IPS-15b (cell line): ENCODE measurements around the gene CNIH4.

Source experiments
- H3K27me3 ChIP-seq: one replicate; pipeline ENCODE4 v1.6.1; 2013; ENCODE audit warnings: low read length; ENCODE audit not compliant: control insufficient read depth, insufficient read depth
- H3K36me3 ChIP-seq: one replicate; pipeline ENCODE4 v1.6.1; 2013; ENCODE audit warnings: low read length; ENCODE audit not compliant: control insufficient read depth, insufficient read depth
- H3K4me1 ChIP-seq: one replicate; pipeline ENCODE4 v1.6.1; 2013; ENCODE audit warnings: mild to moderate bottlenecking, low read length; ENCODE audit not compliant: control insufficient read depth, insufficient read depth
- H3K4me3 ChIP-seq: one replicate; pipeline ENCODE4 v1.5.1; 2013; ENCODE audit warnings: low read depth, low read length
- H3K9ac ChIP-seq: one replicate; pipeline ENCODE4 v1.6.1; 2013; ENCODE audit warnings: low read depth, mild to moderate bottlenecking, low read length
- H3K9me3 ChIP-seq: one replicate; pipeline ENCODE4 v1.6.1; 2013; ENCODE audit warnings: mild to moderate bottlenecking, low read length; ENCODE audit not compliant: control insufficient read depth, insufficient read depth

CNIH4 gene

GRCh38 chr1:224353975-224354925 lies 2.4 kb upstream of the CNIH4 start:
- H3K9ac ChIP-seq, result no peak overlapping the region
- H3K27me3 ChIP-seq, result no peaks in the 10 kb centered on the region
- peaks cover 3% of the 10 kb centered on the region for H3K9me3 ChIP-seq
- peaks cover 6% of the 10 kb centered on the region for H3K4me1 ChIP-seq
- no peaks in the 10 kb centered on the region for H3K36me3 ChIP-seq
- no peak overlapping the region for H3K4me3 ChIP-seq

- H3K4me3 ChIP-seq, result peak overlapping the region; percentile 73
- H3K9ac ChIP-seq, result peak overlapping the region; percentile 71
- no peaks in the 10 kb centered on the region for H3K27me3 ChIP-seq
- peaks cover 6% of the 10 kb centered on the region for H3K4me1 ChIP-seq
- no peaks in the 10 kb centered on the region for H3K36me3 ChIP-seq
- no peaks in the 10 kb centered on the region for H3K9me3 ChIP-seq
Measured at GRCh38 chr1:224357626-224358124, 996 bp downstream of the CNIH4 start.

GRCh38 chr1:224358237-224358636 lies 1.6 kb downstream of the CNIH4 start:
- peak overlapping the region; percentile 62 for H3K9ac ChIP-seq
- H3K36me3 ChIP-seq, result no peaks in the 10 kb centered on the region
- no peaks in the 10 kb centered on the region for H3K27me3 ChIP-seq
- no peaks in the 10 kb centered on the region for H3K9me3 ChIP-seq
- H3K4me1 ChIP-seq, result peaks cover 6% of the 10 kb centered on the region
- H3K4me3 ChIP-seq, result peak overlapping the region; percentile 73

GRCh38 chr1:224359207-224359606 lies 2.5 kb downstream of the CNIH4 start:
- no peaks in the 10 kb centered on the region for H3K36me3 ChIP-seq
- H3K4me3 ChIP-seq, result no peak overlapping the region
- H3K27me3 ChIP-seq, result no peaks in the 10 kb centered on the region
- no peak overlapping the region for H3K9ac ChIP-seq
- H3K4me1 ChIP-seq, result peaks cover 6% of the 10 kb centered on the region
- H3K9me3 ChIP-seq, result no peaks in the 10 kb centered on the region

DNA sequence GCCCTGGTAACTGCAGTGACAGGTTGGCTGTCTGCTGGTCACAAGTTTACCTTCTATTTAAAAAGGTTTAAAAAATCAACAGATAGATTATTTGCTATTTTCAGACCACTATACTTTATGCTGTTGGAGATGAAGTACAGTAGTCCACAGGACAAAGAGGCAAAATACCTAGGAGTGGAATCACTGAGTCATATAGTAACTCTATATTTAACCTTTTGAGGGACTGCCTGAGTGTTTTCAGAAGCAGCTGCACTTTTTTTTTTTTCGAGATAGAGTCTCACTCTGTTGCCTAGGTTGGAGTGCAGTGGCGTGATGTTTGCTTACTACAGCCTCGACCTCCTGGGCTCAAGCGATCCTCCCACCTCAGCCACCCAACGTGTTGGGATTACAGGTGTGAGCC lies 11.7 kb downstream of the CNIH4 start:
- no peaks in the 10 kb centered on the region for H3K4me1 ChIP-seq
- peaks cover 31% of the 10 kb centered on the region for H3K36me3 ChIP-seq

GRCh38 chr1:224373008-224373590 lies 16.4 kb downstream of the CNIH4 start:
- Histone ChIP-seq H3K4me3 (no peak overlapping the region), H3K9me3 (no peaks in the 10 kb centered on the region), H3K36me3 (peaks cover 34% of the 10 kb centered on the region), H3K27me3 (no peaks in the 10 kb centered on the region), H3K4me1 (no peaks in the 10 kb centered on the region), H3K9ac (no peak overlapping the region)

More for the DNA sequence above, 11.7 kb downstream of the CNIH4 start:
- Histone ChIP-seq H3K9ac (no peak overlapping the region), H3K27me3 (no peaks in the 10 kb centered on the region), H3K9me3 (no peaks in the 10 kb centered on the region), H3K4me3 (no peak overlapping the region)

- no peaks in the 10 kb centered on the region for H3K4me1 ChIP-seq
- H3K36me3 ChIP-seq, result peaks cover 27% of the 10 kb centered on the region
- H3K9me3 ChIP-seq, result no peaks in the 10 kb centered on the region
- no peak overlapping the region for H3K4me3 ChIP-seq
- H3K9ac ChIP-seq, result no peak overlapping the region
- H3K27me3 ChIP-seq, result no peaks in the 10 kb centered on the region
Measured at GRCh38 chr1:224375059-224375458, 18.4 kb downstream of the CNIH4 start.

GRCh38 chr1:224377676-224378006 lies 21.0 kb downstream of the CNIH4 start:
- no peaks in the 10 kb centered on the region for H3K4me1 ChIP-seq
- no peaks in the 10 kb centered on the region for H3K9me3 ChIP-seq
- no peak overlapping the region for H3K4me3 ChIP-seq
- peaks cover 19% of the 10 kb centered on the region for H3K36me3 ChIP-seq
- H3K27me3 ChIP-seq, result no peaks in the 10 kb centered on the region
- no peak overlapping the region for H3K9ac ChIP-seq

GRCh38 chr1:224378855-224379631 lies 22.4 kb downstream of the CNIH4 start:
- peaks cover 13% of the 10 kb centered on the region for H3K36me3 ChIP-seq
- H3K9me3 ChIP-seq, result no peaks in the 10 kb centered on the region
- no peak overlapping the region for H3K9ac ChIP-seq
- H3K4me1 ChIP-seq, result no peaks in the 10 kb centered on the region
- H3K27me3 ChIP-seq, result no peaks in the 10 kb centered on the region
- no peak overlapping the region for H3K4me3 ChIP-seq

GRCh38 chr1:224380003-224380402 lies 23.3 kb downstream of the CNIH4 start:
- H3K4me3 ChIP-seq, result no peak overlapping the region
- H3K9me3 ChIP-seq, result no peaks in the 10 kb centered on the region
- H3K36me3 ChIP-seq, result peaks cover 13% of the 10 kb centered on the region
- no peak overlapping the region for H3K9ac ChIP-seq
- no peaks in the 10 kb centered on the region for H3K4me1 ChIP-seq
- no peaks in the 10 kb centered on the region for H3K27me3 ChIP-seq

GRCh38 chr1:224381880-224382548 lies 25.3 kb downstream of the CNIH4 start:
- Histone ChIP-seq H3K9me3 (no peaks in the 10 kb centered on the region), H3K9ac (no peak overlapping the region), H3K4me3 (no peak overlapping the region), H3K27me3 (no peaks in the 10 kb centered on the region), H3K36me3 (peaks cover 3% of the 10 kb centered on the region), H3K4me1 (no peaks in the 10 kb centered on the region)
